Transverse colon (tissue), 4 donors: ENCODE data around the gene DMGDH. TPM values are rescaled to one million over a fixed set of nuclear protein-coding genes. Genes with fewer than 3 reads are reported as not detected.

Experiments
- DNase-seq: peaks from one replicate; pipeline ENCODE4 v3.0.0-alpha.2; 2019
- H3K27ac ChIP-seq, 4 donors: fragments of 200-600 bp; sonication (generic); 2 replicates each; pipeline ENCODE4 v1.5.1; 2016 to 2018; ENCODE audit warnings: inconsistent platforms in 4 of 4
- H3K27me3 ChIP-seq: fragments of 200-600 bp; sonication (generic); 2 replicates; pipeline ENCODE4 v1.5.1; 2017; ENCODE audit warnings: inconsistent platforms
- H3K36me3 ChIP-seq, 4 donors: fragments of 200-600 bp; sonication (generic); 2 replicates each; pipeline ENCODE4 v1.5.1; 2017 to 2019; ENCODE audit warnings: inconsistent platforms in 4 of 4
- H3K4me1 ChIP-seq, 4 donors: fragments of 200-600 bp; sonication (generic); 2 replicates each; pipeline ENCODE4 v1.5.1; 2017 to 2020; ENCODE audit warnings: inconsistent platforms in 4 of 4
- H3K4me3 ChIP-seq, 4 donors: fragments of 200-600 bp; sonication (generic); 1 replicate in 1 of 4; 2 replicates in 3 of 4; pipeline versions ENCODE4 v1.5.1 to v1.6.1; 2017 to 2019; ENCODE audit warnings: inconsistent platforms in 4 of 4
- H3K9me3 ChIP-seq, 2 donors: fragments of 200-600 bp; sonication (generic); 2 replicates each; pipeline ENCODE4 v1.5.1; 2017 to 2019; ENCODE audit warnings: inconsistent platforms in 2 of 2
- CTCF ChIP-seq, 5 experiments: fragments of 200-600 bp in 3 of 5; fragments of 450-650 bp in 2 of 5; sonication (generic) in 3 of 5; IDR thresholded peaks; 1 replicate in 2 of 5; 2 replicates in 3 of 5; pipeline ENCODE4 v1.5.1; 2016 to 2017; ENCODE audit warnings: antibody characterized with exemption in 5 of 5, inconsistent platforms in 3 of 5, mild to moderate bottlenecking in 2 of 5, moderate library complexity in 1 of 5
- EP300 ChIP-seq: sonication (generic); formaldehyde crosslinking; IDR thresholded peaks from one replicate; pipeline ENCODE4 v1.6.1; 2017; ENCODE audit warnings: antibody characterized with exemption, low read depth
- POLR2A ChIP-seq: fragments of 450-650 bp; IDR thresholded peaks from one replicate; pipeline ENCODE4 v1.6.1; 2016; ENCODE audit warnings: antibody characterized with exemption, mild to moderate bottlenecking, moderate library complexity
- POLR2AphosphoS5 ChIP-seq, 3 donors: sonication (generic); formaldehyde crosslinking; IDR thresholded peaks; one replicate each; pipeline ENCODE4 v1.6.1; 2016; ENCODE audit warnings: antibody characterized with exemption in 3 of 3
- WGBS, 2 donors: methylation state at CpG; one replicate each; pipeline ENCODE4 v1.1.5; 2018; ENCODE audit warnings: low coverage in 1 of 2; 5-methylcytosine and 5-hydroxymethylcytosine counted together
- in situ Hi-C, 4 donors: fragments of 200-750 bp; cut with MboI; loops; one replicate each; pipeline versions ENCODE4 v1.15.0 to v1.15.1; 2017; ENCODE audit warnings: low sequenced_read_pairs in 3 of 4, low pct_ligation_motif_present in 1 of 4, low pct_unique_long_range_greater_than_20kb in 1 of 4
- intact Hi-C: fragments of 100-400 bp; cut with DNase I; formaldehyde crosslinking; loops from one replicate; pipeline ENCODE4 v1.15.1; 2023; ENCODE audit warnings: low total_unique reads
- total RNA-seq, 4 donors: library from RNA; depleted of rRNA; stranded (reverse); fragments of >200 nt; gene quantifications; one replicate each; pipeline ENCODE4 v1.1.0, GENCODE V29; 2016

Gene DMGDH
- total RNA-seq, 4 donors from 2014 or later: 0.41 to 2.7 TPM; not detected in 2

- no peaks in the 10 kb centered on the region for H3K9me3 ChIP-seq
- intact Hi-C loops (no loop called here), in situ Hi-C loops (loop anchor here in 1 of 4 donors (25.0 kb wide), 1 partner anchor 438 kb away; no protein-coding TSS in a partner anchor)
- H3K4me3 ChIP-seq: no peak overlapping the region
- H3K36me3 ChIP-seq: no peaks in the 10 kb centered on the region
- no peak for DNase-seq
- H3K4me1 ChIP-seq: peaks cover 25 to 58% (median 41%) of the 10 kb centered on the region in 4 donors
- H3K27ac ChIP-seq: peak overlapping the region; percentile 42 to 54 (median 54)
- H3K27me3 ChIP-seq: no peaks in the 10 kb centered on the region
- TF ChIP-seq POLR2A (no peak), EP300 (no peak), CTCF (IDR thresholded peaks at IDR 0.05) (no peak), POLR2AphosphoS5 (IDR thresholded peaks at IDR 0.05) (no peak)
- WGBS, 2 donors: 98% methylated on average over 8 of the region's 8 CpGs; no CpG with 5 or more reads in 1 of the 2 donors
Measured at GRCh38 chr5:78975035-78975434, 94.4 kb downstream of the DMGDH start.

DNA sequence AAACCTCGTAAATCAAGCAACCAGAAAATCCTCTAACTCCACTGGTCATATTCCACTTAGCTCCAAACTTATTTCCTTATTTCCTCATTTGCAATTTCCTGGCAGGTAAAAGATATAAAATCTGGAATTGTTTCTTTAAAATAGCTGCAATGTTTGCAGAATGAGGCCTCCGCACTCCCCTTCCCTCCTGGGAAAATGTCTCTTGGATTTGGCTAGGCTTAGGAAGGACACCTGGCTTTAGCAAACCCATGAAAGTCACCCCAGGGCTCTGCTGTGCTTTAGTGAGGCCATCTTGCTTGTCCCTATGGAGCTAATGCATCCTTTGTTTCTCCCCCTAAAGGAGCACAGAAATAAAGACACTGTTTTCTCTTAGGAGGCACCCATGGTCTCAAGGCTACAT is 94.9 kb downstream of the DMGDH start:
- no peaks in the 10 kb centered on the region for H3K36me3 ChIP-seq
- no peaks in the 10 kb centered on the region for H3K27me3 ChIP-seq
- no peak for TF ChIP-seq CTCF (IDR thresholded peaks at IDR 0.05)
- TF ChIP-seq POLR2AphosphoS5 (IDR thresholded peaks at IDR 0.05): no peak
- TF ChIP-seq EP300: no peak
- TF ChIP-seq POLR2A: no peak
- whole genome bisulfite sequencing, 2 donors: 50 to 53% methylated on average over 2 of the region's 2 CpGs
- in situ Hi-C loops: loop anchor here in 1 of 4 donors (25.0 kb wide), 1 partner anchor 637 kb away; no protein-coding TSS in a partner anchor
- H3K4me3 ChIP-seq: no peak overlapping the region
- H3K9me3 ChIP-seq: no peaks in the 10 kb centered on the region
- H3K4me1 ChIP-seq: peaks cover 25 to 61% (median 41%) of the 10 kb centered on the region in 4 donors
- DNase-seq: no peak
- intact Hi-C loops: no loop called here
- peak overlapping the region; percentile 42 to 54 (median 54) for H3K27ac ChIP-seq

DNA sequence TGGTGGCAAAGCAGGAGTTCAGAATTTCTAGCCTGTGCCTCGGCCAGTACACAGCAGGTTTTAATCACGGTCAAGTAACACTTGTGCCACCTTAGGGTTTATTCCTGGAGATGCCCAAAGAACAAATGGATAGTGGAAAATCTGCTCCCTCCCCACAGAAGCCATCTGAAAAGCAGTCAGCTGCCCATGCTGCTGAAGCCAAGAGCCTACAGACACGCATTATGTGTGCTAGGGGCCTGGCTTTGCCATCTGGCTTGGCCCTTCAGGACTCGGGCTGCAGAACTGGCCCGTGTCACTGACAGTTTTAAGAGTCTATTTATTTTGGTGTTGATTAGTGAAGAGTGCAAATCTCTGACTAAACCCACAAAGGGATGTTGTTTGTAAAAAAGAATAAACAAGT is 95.5 kb downstream of the DMGDH start:
- no peaks in the 10 kb centered on the region for H3K9me3 ChIP-seq
- DNase-seq: no peak
- H3K27ac ChIP-seq: peak overlapping the region; percentile 42 to 54 (median 54)
- WGBS, 2 donors: 49% methylated on average over 5 of the region's 5 CpGs; no CpG with 5 or more reads in 1 of the 2 donors
- H3K27me3 ChIP-seq: no peaks in the 10 kb centered on the region
- in situ Hi-C loops (loop anchor here in 1 of 4 donors (25.0 kb wide), 1 partner anchor 637 kb away; no protein-coding TSS in a partner anchor), intact Hi-C loops (no loop called here)
- H3K4me3 ChIP-seq: no peak overlapping the region
- peaks cover 25 to 62% (median 43%) of the 10 kb centered on the region in 4 donors for H3K4me1 ChIP-seq
- H3K36me3 ChIP-seq: no peaks in the 10 kb centered on the region
- TF ChIP-seq EP300 (no peak), POLR2AphosphoS5 (IDR thresholded peaks at IDR 0.05) (no peak), CTCF (IDR thresholded peaks at IDR 0.05) (no peak), POLR2A (no peak)

DNA sequence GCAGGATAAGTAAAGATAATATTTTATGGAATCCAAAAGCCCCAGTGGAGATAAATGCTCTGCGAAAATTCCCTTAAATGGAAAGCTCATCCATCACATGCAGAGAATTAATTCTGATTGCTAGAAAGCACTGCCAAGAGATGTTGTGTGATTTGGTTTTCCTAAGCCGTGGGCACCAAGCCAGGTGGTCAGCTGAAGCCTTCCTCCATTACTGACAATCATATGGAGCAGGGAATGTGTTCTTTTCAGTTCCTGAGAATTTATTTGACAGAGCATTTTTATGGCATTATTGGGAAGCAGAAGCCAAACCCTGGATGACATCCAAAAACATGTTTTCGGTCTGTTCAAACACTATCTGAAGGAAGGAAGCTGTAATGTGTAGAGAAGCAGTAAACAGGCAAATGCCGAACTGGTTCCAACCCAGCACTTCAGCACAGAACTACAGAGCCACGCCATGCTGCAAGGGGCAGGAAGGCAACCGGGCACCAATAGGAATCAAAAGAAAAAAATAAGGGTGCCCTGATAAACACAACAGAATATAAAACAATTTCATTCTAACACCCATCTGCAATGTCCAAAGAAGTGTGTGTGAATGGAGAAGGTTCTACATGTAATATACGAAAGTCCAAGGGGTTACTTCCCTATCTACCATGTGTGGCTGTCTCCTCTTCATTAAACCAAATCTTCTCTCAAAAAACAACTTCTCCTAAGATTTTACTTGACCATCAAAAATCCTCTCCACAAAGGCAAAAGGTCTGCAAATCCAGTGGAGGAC is 96.6 kb downstream of the DMGDH start:
- intact Hi-C loops: no loop called here
- H3K9me3 ChIP-seq: no peaks in the 10 kb centered on the region
- peak overlapping the region; percentile 28 to 60 (median 55) for H3K27ac ChIP-seq
- in situ Hi-C loops: loop anchor here in 1 of 4 donors (25.0 kb wide), 1 partner anchor 636 kb away; no protein-coding TSS in a partner anchor
- TF ChIP-seq EP300 (no peak), POLR2A (no peak), POLR2AphosphoS5 (IDR thresholded peaks at IDR 0.05) (peak in 1 of 3 donors; percentile 29)
- H3K4me3 ChIP-seq: no peak overlapping the region
- no peaks in the 10 kb centered on the region for H3K27me3 ChIP-seq
- 18 to 39% methylated on average over 4 to 7 of the region's 7 CpGs for WGBS, 2 donors
- peak; percentile 42 for DNase-seq
- H3K36me3 ChIP-seq: no peaks in the 10 kb centered on the region
- peaks cover 25 to 63% (median 43%) of the 10 kb centered on the region in 4 donors for H3K4me1 ChIP-seq
